Stimulated activated CD4-positive, alpha-beta T cell treated with anti-CD3 and anti-CD28 coated beads, TNF-alpha, amount 100 ng/mL, for 4 hours (primary cell): ENCODE data around the gene UNC45A.

ENCODE experiments used
- DNase-seq, 3 experiments: peaks; one replicate each; pipeline ENCODE4 v3.0.0-alpha.2; 2020; ENCODE audit warnings: low read depth in 3 of 3

UNC45A gene

GRCh38 chr15:90946538-90946937 lies 11.5 kb downstream of the UNC45A start:
- no peak for DNase-seq

- no peak for DNase-seq
Observed at GRCh38 chr15:90946941-90947576, 12.0 kb downstream of the UNC45A start.

DNA sequence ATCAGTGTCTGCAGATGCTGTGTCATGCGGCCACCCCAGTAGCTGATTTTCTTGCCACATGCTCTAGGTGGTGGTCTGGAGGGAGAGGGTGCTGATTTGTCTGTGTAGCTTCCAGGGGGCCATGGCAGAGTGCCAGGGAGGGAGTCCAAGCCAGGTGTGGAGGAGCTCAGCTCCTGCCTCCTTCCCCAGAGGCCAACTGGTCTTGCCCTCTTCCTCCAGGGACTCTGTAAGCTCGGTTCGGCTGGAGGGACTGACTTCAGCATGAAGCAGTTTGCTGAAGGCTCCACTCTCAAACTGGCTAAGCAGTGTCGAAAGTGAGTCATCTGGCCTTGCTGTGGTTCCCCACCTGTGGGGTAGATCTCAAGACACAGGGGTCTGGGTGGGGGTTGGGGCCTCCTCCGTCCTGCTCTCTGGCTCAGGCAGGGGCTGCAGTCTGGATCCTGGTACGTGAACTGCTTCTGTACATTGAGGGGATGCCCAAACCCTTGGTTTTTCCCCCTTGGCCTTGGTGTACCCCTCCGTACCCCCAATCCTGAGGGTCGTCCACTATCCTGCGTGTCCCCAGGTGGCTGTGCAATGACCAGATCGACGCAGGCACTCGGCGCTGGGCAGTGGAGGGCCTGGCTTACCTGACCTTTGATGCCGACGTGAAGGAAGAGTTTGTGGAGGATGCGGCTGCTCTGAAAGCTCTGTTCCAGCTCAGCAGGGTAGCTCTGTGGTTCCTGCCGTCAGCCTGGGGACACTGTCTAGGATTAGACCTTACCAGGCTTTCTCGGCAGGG lies 12.7 kb downstream of the UNC45A start:
- no peak for DNase-seq

DNA sequence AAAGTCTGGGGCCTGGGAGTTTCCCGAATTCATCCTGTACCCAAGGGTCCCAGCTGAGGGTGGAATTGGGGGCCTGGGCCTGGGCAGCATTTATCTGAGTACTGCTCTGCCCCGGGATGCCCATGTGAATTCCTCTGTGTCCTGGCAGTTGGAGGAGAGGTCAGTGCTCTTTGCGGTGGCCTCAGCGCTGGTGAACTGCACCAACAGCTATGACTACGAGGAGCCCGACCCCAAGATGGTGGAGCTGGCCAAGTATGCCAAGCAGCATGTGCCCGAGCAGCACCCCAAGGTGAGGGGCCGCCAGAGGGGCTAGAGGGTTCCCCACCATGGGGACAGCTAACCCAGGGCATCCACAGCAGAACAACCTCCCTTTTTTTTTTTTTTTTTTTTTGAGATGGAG lies 13.4 kb downstream of the UNC45A start:
- no peak for DNase-seq

GRCh38 chr15:90949979-90950675 lies 15.0 kb downstream of the UNC45A start:
- no peak for DNase-seq

DNA sequence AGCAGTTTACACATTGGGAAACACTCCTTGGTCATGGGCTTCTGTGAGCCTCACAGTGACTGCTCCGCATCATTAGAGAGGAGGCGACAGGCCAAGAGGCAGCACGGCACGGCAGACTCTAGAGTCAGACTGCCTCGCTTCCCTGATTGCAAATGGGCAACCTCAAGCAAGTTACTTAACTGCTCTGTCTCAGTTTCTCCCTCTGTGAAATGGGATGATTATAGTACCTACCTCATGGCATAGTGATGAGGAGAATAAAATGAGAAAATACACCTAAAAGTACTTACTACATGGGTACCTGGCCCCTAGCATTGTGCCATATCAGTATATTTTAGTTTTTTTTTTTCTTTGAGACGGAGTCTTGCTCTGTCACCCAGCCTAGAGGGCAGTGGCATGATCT lies 15.6 kb downstream of the UNC45A start:
- no peak for DNase-seq

GRCh38 chr15:90952901-90953677 lies 18.0 kb downstream of the UNC45A start:
- no peak for DNase-seq

DNA sequence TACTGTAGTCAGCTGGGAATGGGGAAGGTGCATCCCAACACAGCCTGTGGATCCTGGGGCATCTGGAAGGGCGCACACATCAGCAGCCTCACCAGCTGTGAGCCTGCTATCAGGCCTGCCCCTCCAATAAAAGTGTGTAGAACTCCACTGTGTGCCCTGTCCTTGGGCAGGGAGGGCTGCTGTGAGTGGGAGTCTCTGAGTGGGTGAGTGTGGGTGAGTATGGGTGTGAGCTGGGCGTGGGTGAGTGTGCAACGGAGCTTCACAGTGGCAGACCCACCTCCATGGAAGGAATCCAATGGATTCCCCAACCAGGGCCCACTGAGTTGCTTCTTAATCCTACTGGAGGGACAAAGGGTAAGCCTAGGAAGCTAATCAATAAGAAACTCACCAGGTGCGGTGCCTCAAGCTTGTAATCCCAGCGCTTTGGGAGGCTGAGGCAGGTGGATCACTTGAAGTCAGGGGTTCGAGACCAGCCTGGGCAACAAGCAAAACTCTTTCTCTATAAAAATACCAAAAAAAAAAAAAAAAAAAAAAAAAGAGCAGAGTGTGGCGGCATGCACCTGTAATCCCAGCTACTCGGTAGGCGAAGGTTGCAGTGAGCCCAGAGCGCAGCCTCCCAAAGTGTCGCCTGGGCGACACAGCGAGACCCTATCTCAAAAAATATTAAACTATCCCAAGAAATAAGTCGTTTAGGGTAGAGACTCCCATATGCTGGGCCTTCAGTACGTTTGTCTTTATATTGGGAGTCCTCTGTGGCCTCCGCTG lies 19.0 kb downstream of the UNC45A start:
- no peak for DNase-seq

- peak; percentile 73 to 77 (median 77) for DNase-seq
Observed at GRCh38 chr15:90954712-90955623, 19.9 kb downstream of the UNC45A start, which contains the start of gene RCCD1. Gene RCCD1, plus strand, starts transcription at chr15:90954884. Its CDS starts 1,851 bp downstream, at chr15:90956735.

DNA sequence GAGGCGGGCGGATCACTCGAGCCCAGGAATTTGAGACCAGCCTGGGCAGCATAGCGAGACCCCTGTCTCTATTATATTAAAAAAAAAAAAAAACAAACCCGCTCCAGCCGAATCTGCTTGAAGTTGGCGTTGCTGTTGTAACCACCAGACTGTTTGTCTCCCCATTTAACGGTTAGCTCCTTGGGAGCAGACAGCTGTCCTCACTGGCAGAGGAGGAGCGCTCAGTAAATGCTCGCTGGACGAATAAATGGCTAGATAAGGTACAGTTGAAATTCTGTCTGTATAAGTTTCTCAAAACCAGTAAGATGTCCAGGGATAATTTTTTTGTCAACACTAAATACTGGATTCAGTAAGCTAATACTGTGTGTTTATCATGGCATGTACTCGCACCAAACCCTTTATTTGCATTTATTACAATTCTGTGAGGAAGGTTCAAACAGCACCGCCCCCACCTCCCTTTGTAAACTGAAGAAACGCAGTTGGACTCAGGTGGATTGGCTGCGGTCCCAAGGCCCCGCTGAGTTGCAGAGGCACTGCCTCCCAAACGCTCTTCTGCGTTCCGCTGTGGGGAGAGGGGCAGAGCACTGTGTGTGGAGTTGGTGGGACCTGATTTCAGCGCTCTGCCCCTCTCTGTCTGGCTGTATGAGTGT lies 20.7 kb downstream of the UNC45A start:
- no peak for DNase-seq

GRCh38 chr15:90956274-90957030 lies 21.4 kb downstream of the UNC45A start:
- peak in 2 of 3 experiments; percentile 28 to 41 for DNase-seq

- DNase-seq = no peak
Observed at GRCh38 chr15:90957031-90957790, 22.1 kb downstream of the UNC45A start.

- no peak for DNase-seq
Observed at GRCh38 chr15:90957791-90958190, 22.7 kb downstream of the UNC45A start.

DNA sequence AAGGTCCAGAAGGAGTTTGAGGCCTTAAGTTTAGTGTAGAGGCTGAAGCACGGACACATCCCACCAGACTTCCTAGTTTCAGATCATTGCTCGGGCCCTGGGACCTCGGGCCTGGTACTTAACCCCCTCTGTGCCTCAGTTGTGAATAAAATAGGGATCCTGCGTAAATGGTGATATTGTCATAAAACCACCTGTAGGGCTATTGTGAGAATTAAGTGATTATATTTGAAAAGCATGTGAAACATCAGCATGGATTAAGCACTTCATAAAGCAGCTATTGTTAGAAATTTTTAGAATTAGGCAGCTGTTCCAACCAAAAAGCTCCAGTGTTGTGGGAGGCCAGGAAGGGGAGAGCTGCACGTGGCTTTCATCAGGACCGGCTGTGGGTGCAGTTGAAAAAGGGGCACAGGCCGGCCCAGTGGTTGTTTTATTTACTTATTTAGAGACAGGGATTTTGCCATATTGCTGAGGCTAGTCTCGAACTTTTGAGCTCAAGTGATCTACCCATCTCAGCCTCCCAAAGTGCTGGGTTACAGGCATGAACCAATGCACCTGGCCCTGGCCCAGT lies 24.0 kb downstream of the UNC45A start:
- no peak for DNase-seq

- no peak for DNase-seq
Observed at GRCh38 chr15:90959894-90960293, 24.8 kb downstream of the UNC45A start.

DNA sequence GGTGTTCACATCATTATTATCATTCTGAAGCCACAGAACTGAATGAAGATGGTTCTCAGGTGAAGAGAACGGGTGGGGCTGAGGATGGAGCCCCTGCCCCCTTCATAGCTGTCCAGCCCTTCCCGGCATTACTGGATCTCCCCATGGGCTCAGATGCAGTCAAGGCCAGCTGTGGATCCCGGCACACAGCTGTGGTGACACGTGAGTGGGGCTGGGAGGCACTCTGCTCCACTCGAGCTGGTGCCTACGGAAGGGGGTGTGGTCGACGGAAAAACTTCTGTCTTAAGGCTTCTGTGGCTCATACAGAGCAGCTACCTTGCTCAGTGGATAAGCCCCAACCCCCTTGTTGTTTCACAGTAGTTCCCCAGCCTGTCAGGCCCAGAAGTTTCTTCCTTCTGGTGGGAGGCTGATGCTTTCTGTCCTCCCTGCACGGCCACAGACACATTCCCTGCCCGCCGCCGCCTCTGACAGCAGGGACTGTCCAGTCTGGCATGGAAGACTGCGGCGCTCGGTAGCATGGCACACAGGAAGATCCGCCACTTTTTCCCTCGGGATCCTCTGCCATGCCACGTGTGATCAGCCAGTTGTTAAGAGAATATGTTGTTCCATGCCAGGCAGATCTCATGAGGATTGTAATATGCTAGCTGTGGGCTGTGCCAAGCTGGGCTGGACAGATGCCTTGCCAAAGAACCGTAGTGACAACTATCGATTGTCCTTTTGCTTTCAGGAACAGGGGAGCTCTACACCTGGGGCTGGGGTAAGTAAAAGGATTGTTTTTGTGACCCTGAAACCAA lies 25.4 kb downstream of the UNC45A start:
- DNase-seq = no peak

DNA sequence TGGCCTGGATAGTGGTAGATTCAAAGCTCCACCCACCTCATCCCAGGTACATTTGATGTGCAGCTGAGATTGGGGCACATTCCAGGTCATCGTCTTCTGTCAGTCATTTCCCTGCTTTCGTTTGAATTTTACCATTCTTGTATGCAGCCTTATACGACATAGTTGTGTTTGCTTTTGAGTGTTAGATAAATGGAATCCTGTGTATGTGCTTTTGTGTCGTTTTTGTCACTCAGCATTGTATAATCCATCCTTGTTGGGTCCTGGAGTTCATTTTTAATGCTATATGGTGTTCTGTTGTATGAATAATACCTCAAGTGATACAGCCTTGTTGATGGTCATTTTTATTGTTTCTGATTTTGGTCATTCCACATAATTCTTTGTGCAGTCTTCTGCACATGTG lies 26.9 kb downstream of the UNC45A start:
- DNase-seq = no peak
